ENCODE data around the gene PPP4R4.
"Not testable (repeated sequence)": the region's sequence is repeated elsewhere in the genome, so short reads cannot be mapped to it uniquely, and the experiment has no call there.

Gene PPP4R4

DNA sequence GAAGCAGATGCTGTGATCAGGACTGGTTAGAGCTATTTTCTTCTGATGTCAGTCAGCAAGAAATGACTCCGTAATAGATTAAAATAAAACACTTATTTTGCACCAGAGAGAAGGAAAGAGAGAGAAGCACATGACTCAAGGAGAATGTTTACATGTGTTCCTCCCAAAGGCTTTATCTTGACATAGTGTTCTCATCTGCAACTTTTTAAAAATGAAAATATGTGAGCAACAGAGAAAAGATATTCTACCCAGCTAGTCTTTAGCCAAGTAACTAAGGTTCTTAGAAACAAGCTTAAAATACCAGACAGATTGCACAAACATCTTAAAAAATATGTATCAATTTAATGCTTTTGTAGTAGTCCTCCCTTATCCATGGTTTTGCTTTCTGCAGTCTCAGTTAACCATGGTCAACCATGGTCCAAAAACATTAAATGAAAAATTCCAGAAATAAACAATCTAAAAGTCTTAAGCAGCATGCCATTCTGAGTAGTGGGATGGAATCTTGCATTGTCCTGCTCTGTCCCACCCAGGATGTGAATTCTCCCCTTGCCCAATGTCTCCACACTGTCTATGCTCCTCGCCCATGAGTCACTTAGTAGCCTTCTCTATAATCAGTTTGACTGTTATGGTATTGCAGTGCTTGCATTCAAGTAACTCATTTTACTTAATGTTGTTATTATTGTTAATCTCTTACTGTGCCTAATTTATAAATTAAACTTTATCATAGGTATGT lies 109.0 kb downstream of the PPP4R4 start:
- FAIRE-seq, result no peak

DNA sequence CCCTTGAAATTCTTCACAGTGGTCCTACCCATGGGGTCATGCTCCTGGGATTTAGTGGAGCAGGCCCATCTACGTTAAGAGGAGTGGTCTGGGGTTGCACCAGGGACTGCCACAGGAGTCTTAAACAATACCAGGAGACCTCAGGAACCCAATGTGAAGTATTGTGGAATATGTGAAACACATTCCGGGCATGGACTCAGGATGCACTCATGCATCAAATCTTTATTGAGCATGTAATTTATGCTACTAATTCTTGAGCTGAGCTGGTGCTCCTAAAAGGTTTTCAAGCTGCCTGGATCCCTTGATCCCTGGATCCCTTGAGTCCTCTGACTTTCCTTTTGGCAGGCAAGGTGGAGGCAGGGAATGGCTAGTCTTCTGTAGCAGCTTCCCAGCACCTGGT lies 110.1 kb downstream of the PPP4R4 start:
- no peak for FAIRE-seq

DNA sequence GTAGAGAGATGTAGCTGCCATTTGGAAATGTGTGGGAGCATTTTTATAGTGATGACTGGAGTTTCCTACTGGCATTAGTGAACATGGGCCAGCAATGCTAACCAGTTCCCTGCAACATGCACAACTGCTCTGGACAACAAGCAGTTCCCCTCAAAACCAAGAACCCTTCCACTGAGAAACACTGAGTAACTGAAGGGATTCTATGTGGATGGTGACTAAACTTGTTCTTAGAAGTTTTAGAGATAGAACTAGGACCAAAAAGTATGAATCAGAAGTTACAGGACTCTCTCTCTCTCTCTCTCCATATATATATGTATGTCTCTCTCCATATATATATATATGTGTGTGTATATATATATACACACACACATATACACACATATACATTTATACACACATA lies 111.0 kb downstream of the PPP4R4 start:
- no peak for FAIRE-seq

DNA sequence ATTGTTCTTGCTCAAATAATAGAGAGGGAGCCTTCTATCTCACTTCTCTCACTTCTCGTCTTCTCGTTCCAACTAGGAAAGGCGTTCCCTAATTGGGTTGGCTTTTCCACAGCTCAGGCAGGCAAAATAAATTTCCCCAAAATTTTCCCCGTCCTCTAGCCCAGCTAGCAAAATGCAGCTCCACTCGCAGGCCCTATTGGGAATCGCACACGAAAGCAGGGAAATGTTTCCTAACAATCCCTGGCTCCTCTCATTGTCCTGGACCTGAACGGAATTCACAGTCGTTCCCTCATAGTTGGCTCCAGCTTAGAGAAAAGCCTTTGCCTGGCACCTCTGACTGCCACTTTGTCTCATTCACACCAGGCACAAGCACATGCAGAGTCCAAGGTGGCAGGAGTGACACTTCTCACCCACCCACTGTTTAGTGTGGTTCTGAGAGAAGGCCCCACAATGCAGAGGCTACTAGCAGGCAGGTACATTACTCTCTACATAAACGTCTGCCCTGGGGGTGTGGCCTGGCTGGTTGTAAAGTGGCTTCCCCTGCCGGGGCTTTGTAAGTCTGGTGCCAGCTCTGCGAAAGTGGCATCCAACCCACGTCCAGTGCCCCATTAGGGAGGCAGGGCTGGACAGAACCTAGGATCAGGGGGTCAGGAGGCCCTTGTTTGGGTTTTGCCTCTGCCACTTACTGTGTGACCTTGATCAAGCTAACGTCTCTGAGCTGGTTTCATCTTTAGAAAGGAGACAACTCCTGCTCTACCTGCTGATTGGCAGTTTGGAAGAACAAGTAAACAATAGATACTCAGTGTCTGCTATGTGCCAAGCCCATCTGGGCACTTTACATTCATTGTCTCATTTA lies 114.7 kb downstream of the PPP4R4 start:
- FAIRE-seq, result no peak

DNA sequence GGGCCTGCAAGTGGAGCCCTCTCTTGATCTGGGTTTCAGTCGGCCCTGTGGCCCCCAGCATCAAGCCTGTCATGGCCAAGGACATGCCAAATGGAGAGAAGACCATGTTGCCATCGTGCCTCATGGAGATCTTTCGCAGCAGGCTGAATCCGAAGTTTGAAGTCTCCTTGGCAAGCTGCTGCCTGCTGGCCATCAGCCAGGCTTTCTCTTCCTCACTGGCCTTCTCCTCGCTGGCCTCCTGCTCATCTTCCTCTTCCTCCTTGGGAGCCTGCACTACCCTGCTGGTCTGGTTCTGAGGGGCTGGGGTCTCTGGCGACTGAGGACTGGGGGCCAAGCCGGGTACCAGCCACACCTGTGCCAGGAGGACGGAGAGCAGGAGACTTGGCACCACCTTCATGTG lies 116.1 kb downstream of the PPP4R4 start:
- no peak for FAIRE-seq

DNA sequence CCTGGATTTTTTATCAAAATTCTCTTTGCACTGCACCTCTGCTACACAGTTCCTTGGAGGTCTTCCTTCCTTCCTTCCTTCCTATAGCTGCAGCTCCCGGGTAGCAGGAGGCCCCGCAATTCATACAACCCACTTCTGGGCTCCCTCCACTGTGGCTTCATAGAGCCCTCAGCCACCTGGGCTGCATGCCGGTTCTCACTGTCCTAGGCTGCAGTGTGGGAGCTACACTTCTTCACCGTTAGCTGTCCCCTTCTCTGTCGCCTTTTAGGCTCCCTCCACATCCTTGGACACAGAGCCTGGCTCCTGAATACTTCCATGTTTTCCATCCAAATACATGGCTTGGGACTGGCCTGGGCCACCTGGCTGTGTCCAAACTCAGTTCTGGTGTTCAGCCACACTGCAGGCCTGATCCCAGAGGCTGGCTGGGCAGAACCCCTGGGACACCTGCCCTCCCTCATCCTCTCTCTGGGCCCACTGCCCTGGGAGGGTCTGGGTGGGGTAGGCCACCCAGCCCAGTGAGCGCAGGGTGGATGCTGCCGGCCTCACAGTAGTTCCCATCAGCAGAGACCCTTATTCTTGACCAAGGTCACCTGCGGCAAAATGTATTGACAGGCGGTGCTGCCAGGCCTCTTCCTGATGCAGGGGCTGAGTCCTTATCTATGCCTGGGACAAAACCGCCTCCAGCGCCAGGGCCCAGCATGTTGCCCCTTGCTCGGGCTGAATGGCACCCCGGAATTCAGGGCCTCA lies 117.2 kb downstream of the PPP4R4 start:
- FAIRE-seq, result no peak

DNA sequence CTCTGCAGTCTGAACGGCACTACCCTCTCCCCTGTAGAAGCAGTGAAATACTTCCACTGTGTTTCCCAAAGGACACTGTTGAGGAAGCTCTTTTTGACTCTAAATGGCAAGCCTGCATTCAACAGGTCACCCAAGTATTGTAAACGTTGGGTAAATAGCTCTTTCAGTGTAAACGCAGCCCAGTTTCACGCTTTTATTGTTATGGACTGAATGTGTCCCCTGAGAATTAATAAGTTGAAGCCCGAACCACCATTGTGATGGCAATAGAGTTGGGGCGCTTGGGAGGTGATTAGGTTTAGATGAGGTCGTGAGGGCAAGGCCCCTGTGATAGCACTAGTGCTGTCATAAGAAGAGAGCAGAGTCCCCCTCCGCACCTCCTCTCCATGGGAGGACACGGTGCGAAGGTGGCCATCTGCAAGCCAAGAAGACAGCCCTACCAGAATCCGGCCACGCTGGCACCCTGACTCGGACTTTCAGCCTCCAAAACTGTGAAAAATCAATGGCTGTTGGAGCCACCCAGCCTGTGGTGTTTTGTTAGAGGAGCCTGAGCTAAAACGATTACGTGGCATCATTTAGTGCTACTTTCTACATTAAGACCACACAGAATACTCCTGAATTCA lies 117.9 kb downstream of the PPP4R4 start:
- no peak for FAIRE-seq

DNA sequence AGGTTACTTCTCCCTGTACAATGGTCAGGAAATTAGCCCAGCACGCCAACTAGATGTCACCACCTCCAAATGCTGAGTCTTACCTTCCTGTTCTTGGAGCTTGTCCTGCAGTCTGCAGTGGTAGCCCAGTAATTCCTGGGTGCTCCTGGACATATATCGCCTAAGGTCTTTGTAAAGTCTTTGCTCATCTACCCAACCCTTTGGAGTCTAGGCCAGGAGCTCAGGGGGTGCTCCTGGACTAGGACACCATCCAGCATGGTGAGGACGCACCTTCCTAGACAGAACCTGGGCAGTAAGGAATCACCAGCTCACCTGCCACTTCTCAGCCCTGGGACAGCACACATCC lies 118.4 kb downstream of the PPP4R4 start:
- no peak for FAIRE-seq

DNA sequence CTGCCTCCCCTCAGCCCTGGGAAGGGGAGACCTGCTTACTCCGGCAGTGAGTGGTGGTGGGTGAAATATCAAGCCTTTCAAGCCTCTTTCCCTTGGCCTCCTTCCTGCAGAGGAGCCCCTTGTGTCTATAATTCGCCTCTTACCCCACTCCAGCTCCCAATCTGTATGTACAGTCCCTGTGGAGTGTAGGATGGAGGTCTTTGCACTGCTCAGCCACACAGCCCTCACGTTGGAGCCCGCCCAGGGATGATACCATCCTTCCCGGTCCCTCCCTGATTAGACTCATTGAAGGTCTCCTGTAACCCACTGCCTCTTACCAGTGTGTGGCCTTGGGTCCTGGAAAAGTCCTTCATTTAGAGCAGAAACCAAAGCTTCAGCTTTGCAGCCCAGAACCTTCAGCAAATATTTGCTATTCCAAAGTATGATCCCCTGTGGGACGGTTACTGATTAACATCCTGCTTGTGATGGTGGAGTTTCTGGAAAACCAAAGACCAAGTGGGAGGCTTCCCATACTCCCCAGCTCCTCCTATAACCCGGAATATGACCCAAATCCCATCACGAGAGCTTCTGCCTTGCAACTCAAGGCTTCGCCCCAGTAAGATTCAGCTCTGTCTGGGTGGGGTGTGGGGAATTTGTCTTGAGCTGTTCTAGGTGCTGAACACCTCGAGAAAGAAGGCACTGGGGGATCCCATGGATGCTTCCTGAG lies 118.9 kb downstream of the PPP4R4 start, which contains the start of gene SERPINA10:
Gene SERPINA10 (minus strand): TSS at position 397 of the 706 bp plus-strand sequence. CDS start 2,675 bp downstream, outside the sequence.
- no peak for FAIRE-seq

DNA sequence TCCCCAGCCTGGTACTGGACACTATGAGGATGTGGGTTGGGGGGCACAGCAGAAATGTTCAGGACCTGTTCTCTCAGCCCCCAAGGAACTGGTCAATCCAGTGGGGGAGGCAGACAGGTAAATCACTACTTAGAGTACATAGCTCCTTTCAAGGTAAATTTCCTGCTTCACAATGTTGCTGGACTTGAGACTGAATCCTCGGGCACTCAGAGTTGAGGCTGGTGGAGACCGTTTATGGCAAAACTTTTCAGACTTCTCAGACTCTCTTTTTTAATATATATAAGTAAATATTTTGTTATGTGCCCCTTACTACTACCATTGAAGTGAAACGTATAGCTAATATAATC lies 119.4 kb downstream of the PPP4R4 start:
- no peak for FAIRE-seq

DNA sequence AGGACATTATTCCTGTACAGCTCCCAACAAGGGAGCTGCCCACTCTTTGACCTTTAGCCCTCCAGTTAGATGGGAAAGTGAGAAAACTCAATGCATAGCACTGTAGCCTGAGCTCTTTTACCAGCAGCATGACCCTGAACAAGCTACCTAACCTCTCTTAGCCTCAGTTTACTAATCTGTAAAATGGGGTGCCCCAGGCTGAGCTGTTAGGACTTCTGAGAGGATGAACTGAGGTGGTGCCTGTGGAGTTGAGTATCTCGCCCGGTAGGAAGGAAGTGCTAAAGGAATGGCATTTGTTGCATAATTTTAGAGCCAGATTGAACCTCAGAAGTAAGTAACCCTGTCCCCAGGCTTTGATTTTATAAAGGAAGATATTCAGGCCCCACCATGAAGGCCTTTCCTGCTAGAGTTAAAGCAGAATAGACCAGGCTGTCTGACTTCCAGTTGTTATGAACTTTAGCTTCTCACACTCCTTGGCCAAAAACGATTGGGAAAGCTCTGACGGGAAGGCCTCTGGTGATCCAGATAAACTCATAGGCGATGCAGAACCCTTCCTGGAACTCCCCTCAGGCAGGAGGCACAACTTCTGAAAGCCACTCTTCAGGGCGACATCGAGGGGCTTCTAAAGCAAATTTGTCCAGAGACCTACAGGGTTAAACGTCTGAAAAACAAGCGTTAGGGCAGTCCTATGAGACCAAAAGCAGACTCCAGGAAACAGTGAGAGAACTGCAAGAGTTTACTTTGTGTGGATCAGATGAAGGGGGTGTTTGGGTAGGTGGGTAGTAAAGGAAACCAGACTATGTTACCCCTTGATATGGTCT lies 121.4 kb downstream of the PPP4R4 start:
- FAIRE-seq, result no peak

DNA sequence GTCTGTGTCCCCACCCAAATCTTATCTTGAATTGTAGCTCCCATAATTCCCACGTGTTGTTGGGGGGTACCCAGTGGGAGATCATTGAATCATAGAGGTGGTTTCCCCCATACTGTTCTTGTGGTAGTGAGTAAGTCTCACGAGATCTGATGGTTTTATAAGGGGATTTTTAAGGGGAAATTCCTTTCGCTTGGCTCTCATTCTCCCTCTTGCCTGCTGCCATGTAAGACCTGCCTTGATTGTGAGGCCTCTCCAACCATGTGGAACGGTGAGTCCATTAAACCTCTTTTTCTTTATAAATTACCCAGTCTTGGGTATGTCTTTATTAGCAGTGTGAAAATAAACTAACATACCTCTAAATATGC lies 122.0 kb downstream of the PPP4R4 start:
- not testable (repeated sequence) for FAIRE-seq

DNA sequence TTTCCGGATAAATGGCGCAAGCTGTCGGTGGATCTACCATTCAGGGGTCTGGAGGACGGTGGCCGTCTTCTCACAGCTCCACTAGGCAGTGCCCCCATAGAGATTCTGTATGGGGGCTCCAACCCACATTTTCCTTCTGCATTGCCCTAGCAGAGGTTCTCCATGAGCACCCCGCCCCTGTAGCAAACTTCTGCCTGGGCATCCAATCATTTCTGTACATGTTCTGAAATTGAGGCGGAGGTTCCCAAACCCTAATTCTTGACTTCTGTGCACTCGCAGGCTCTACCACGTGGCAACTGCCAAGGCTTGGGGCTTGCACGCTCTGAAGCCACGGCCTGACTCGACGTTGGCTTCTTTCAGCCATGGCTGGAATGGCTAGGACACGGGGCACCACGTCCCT lies 124.0 kb downstream of the PPP4R4 start:
- no peak for FAIRE-seq

DNA sequence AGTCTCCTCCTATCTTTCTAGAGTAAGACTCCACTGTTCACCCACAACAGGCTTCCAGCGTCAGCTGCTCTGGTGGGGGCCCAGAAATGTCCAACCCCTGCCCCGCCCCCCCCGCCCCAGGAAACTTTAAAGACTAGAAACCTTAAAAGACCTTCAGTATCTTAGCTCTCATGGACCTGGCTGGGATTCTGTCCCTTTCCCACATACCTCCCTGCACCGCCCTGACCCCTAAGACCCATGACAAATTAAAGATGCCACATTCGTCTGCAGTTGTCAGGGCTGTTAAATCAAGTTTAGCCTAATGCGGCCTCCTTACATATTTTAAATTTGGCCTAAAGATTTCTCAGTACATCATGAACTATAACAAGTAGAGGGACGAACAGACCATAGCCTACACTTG lies 129.0 kb downstream of the PPP4R4 start:
- no peak for FAIRE-seq

DNA sequence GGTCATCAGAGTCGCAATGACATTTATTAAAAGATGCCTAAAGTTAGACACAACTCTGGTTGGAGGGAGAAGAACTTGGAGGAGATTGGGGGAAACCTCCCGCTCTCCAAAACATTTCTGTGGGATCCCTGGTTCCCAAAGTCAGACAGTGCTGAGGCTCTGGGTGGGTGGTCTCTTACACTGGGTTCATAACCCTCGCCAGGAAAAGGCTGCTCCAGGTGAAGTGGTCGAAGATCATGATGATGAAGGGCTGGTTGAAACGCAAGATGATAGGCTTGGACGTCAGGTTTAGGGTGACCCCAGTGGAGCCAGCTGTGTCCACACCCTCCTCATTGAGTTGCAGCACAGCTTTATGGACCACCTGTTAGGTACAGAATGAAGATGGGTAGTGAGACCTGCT lies 130.1 kb downstream of the PPP4R4 start:
- FAIRE-seq, result no peak

DNA sequence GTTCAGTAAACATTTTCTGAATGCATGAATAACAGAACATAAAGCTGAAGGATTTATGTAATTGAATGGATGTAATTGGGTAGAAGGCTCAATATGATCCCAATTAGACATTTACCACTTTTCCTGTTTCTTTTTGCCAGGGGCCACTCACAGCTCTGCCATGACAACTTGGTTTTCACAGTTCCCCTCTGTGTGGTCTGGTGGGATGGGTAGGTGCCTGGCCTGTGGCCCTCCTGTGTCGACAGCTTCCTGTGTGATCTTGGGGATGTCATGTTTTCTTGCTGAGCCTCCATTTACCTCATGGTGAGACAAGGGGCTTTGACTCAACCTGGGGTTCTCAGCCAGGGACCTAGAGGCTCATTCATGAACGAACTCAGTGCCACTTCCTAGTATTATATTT lies 131.5 kb downstream of the PPP4R4 start:
- FAIRE-seq, result no peak

DNA sequence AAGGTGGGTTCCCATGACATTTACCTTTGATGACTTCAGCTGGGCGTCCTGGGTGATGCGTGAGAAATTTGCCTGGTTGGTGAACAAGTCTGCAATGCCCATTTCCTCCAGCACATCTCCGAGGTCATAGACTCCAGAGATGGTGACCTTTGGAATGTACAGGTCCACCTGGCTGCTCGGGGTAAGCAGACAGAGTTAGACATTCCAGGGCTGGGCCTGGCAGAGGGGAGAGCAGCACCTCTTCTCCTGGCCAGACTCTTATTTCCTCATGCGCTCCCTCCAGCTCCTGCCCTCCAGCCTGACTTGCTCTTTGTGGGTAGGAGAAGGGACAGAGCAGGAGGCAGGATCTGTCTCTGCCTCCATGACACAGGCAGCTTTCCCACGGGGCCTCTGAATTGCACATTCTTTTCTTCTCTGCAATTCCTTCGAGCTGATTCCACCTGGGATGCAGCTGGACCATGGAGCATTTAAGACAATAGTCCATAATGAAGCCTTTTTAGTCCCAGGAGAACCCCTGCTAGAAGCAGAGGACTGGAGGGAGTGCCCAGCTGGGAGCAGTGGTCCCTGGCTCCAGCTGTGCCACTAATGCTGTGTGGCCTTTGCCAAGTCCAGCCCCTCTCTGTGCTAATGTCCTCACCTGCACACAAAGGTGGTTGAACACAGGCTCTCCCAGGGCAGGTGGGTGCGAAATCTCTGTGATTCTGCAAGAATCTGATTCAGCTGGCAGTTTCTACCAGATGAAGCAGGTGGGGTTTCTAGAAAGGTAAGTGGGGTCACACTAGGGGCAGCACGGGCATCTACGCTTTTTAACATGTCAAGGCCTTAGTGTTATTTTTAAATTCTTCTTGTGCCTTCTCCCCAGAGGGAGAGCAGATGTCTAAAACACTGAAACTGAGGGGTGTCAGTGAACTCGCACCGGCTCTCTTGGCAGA lies 132.2 kb downstream of the PPP4R4 start:
- no peak for FAIRE-seq

DNA sequence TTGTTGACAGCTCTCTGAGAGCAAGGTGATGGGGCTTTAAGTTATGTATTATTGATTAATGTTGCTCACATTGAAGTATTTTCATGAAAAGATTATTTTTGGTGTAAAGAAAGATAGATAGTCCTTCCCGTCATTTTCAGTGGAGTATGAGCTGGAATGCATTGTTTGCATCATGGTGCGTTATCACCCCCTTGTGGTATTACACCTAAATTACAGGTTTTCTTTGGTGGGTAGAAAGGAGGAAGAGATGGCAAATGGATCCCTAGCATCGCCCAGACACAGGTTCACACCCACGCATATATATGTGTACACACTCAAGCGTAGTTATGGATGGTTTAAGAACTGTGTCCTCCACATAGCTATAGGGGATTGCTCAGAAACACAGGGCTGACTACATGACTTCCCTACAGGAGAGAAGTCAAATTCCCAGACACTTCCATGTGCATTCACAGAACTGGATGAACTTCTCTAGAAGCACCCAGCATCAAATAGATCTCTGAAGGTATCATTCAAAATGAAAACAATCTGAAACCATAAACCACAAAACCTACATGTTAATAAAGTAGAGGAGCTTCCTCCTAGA lies 133.4 kb downstream of the PPP4R4 start:
- FAIRE-seq, result no peak

DNA sequence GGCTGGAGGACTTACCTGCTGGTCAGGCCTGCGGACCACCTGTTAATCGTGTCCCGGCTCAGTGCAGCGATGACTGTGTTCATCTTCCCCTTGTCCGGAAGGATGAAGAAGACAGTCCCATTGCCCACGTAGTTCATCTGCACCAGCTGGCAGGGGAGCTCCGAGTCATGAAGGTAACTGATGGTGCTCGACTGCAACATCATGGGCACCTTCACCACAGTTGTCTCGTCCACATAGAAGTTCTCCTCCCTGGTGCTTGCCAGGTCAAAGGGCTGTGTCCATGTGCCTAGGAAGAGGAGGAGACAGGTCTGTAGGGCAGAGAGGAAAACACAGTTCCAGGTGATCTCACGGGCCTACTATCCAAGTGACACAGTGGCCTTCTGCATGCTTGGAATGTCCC lies 135.6 kb downstream of the PPP4R4 start:
- FAIRE-seq, result no peak

DNA sequence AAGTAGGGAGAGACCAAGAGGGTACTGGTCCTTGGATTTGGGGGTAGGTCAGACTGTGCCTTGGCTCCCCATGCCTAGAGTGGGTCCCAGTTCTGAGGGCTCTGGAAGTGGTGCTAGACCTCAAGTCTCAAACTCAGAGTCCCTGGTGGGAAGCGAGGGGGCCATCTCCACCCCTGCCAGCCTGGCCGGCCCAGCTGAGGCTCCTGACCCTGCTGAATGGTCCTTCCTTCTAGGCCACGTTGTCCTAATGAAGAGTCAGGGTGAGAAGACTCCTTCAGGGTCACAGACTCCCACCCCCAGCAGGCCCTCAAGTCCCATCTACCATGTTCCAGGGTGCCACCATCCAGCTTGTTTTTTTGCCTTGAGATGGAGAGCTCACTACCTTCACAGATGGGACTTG lies 136.1 kb downstream of the PPP4R4 start:
- no peak for FAIRE-seq

All from islet of Langerhans (tissue), 1 donor.